Islet precursor cell (in vitro differentiated cells): ENCODE data around the gene AK3.
A peak's percentile ranks its signal among the peaks of the same experiment; 100 is the strongest.
"Not testable (repeated sequence)": the region's sequence is repeated elsewhere in the genome, so short reads cannot be mapped to it uniquely, and the experiment has no call there.

Source experiments
- DNase-seq: peaks from one replicate; pipeline ENCODE4 v3.0.0-alpha.2; 2018

AK3 gene

GRCh38 chr9:4662989-4663792 is 77.8 kb downstream of the AK3 start:
- no peak for DNase-seq

- DNase-seq: peak; percentile 96
These were observed 78.7 kb downstream of the AK3 start, which contains the start of gene PLPP6 for GRCh38 chr9:4662108-4662988. PLPP6 (plus strand) TSS chr9:4662294; CDS start chr9:4662376, 82 bp downstream.

- no peak for DNase-seq
These were observed 79.4 kb downstream of the AK3 start for GRCh38 chr9:4661611-4662010.

GRCh38 chr9:4661165-4661564 is 79.8 kb downstream of the AK3 start:
- DNase-seq: no peak

GRCh38 chr9:4660665-4661064 is 80.3 kb downstream of the AK3 start:
- DNase-seq: not testable (repeated sequence)
